NCI-H460 (cell line): ENCODE data around the gene ITSN2. TPM values are rescaled to one million over a fixed set of nuclear protein-coding genes. Genes with fewer than 3 reads are reported as not detected.

Experiments
- DNase-seq: peaks from one replicate; pipeline ENCODE4 v3.0.0-alpha.2; 2016; ENCODE audit warnings: low read depth; ENCODE audit errors: extremely low read depth
- total RNA-seq: library from RNA; depleted of rRNA; stranded (reverse); fragments of >200 nt; shearing (Covaris generic); gene quantifications from 2 replicates; pipeline ENCODE4 v1.2.3, GENCODE V29; 2014

ITSN2 gene
- total RNA-seq, 1 experiment from 2014 or later = 29.0 TPM

DNA sequence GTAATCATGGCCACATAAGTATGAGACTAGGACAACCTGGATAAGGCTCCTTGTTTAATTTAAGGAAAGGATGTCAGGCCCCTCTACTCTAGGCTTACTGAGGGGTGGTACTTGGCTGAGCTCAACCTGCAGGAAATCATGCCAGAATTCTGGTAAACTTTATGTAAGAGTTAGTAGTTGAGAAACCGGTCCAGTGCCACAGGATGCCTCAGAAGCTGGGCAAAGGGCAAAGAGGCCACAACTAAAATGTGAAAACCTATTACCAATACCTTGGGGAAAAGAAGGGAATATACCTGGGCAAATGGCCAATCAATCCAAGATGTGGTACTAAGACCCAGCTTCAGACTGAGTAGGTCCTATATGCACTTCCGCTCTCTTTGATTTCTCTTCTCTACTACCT is 86.7 kb downstream of the ITSN2 start:
- no peak for DNase-seq

GRCh38 chr2:24272907-24273306 is 87.4 kb downstream of the ITSN2 start:
- no peak for DNase-seq

- no peak for DNase-seq
Observed at GRCh38 chr2:24272161-24272802, 88.1 kb downstream of the ITSN2 start.

- peak; percentile 19 for DNase-seq
Observed at GRCh38 chr2:24269265-24269664, 91.1 kb downstream of the ITSN2 start.

DNA sequence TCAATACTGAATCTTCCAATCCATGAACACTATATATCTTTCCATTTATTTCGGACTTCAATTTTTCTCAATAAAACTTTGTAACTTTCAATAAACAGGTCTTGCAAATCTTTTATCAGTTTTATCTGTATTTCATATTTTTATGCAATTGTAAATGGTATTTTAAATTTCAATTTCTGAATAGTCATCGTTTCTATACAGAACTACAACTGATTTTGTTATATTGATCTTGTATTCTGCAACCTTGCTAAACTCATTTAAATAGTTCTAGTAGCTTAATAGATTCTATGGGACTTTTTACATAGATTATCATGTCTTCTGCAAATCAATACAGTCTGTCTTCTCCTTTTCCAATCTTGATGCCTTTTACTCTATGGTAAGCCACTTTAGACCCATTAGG is 95.1 kb downstream of the ITSN2 start:
- DNase-seq = no peak

DNA sequence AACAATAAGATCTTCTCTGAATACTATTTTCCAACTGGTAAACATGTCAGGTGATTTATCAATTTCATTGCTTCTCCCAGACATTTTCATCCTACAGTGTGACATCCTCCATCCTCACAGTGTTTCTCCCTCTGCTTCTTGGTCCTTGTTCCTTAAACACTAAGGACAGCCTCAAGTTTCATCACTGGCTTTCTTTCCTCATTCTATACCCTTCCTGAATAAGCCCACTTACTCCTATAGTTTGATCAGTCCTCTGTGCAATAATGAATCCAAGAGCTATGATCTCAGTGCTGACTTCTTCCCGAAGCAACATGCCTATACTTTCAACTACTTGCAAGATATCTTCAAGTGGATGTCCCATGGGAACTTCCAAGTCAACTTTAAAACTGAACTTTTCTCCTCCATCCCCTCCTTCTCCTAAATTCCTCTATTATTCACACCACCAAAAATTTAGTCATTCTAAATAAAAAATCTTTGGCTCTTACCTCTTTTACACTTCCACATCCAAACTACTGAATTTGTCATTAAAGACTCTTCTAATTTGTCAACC is 97.8 kb downstream of the ITSN2 start:
- DNase-seq = no peak

GRCh38 chr2:24261441-24261840 is 98.9 kb downstream of the ITSN2 start:
- no peak for DNase-seq

GRCh38 chr2:24259316-24259715 is 101.0 kb downstream of the ITSN2 start:
- no peak for DNase-seq

DNA sequence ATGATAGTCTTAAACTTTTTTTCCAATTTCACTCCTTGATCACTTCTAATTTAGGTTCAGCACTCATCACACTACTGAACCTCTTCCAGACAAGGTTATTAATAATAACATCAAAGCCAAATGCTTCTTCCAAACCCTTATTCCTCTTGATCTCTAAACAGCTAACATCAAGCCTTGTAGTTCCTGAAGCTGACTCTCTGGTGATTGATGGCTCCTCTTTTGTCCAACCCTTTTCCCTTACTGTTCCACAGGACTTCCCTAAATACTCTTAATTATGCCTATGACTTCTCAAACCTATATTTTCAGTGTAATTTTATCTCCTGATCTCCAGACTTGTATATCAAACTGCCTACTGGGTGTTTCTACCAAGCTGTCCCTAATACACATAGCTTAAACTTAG is 101.6 kb downstream of the ITSN2 start:
- DNase-seq = no peak

DNA sequence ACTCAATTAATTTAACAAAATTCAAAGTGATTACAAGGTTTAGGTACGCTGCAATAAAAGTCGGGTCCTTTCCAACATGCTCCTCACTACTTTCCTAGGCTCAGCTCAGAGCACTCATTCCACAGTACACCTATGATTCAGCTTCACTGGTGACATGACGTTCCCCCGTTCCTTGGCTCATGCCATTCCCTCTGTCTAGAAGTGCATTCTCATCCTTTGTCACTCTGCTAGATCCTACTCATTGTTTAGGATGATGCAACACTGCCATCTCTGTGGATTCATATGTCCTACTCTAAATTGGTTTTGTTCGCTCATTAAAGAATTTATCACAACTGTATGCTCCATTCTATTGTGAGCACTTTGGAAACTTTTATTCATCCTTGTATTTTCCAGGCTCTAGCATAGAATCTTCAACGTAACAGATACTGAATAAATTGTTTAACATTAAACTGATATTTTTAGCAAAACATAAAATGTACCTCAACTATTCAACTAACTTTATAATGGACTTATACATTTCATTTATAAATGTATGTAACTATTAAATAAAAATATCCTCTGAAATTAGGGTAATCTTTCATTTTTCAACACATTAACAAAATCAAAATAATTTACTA is 106.9 kb downstream of the ITSN2 start:
- DNase-seq = peak; percentile 64

GRCh38 chr2:24247592-24247991 is 112.7 kb downstream of the ITSN2 start:
- no peak for DNase-seq

GRCh38 chr2:24247164-24247563 is 113.2 kb downstream of the ITSN2 start:
- no peak for DNase-seq

- no peak for DNase-seq
Observed at GRCh38 chr2:24245986-24246776, 114.2 kb downstream of the ITSN2 start.

GRCh38 chr2:24241528-24241927 is 118.8 kb downstream of the ITSN2 start:
- DNase-seq = no peak

DNA sequence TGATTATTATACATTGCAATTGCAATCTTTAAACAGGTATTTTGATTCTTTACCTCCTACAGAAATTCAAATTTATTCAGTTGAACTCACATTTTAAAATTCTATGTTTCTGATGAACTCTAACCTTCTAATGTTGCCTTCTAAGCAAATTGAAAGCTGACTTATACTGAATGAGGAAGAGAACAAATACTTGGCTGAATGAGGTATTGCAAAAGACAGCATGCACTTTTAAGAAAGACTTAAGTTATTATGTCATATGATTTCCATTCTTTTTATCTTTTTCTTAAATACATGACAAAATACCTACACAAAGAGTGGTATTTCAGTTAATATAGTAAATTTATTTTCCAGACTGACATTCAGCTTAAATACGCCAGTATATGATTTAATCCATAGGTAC is 120.8 kb downstream of the ITSN2 start:
- DNase-seq = no peak

DNA sequence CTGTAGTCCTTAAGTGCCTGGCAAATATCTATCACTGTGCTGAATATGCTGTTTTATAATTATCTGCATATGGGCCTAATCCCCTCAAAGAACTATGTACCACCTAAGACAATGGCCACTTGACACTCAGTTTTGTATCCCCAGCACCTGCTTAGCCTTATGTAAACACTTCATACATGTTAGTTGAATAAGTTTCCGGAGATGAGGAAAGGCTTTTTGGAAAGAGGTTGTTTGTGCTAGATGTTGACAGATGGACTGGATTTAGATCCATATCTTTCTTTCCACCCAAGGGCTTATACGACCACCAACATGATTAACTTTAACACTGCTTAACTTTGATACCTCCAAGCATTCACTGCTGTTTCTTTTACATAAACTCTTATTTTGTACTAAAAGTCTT is 122.2 kb downstream of the ITSN2 start:
- no peak for DNase-seq

DNA sequence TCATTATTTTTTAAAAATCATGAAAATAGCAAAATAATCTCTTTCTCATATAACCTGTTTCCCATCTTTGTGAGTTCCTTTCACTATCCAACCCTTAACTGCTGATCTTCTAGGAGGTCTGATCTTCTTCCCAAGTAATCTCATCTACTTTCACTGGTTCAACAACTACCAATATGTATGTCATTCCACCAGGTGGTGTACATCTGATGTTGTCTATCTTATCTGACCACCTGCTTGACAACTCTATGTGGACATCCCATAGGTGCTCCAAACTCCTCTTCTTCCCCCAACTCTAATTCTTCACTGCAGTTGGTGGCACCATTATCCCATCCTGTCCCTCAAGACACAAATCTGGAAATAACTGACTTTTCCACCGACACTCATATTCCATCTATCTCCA is 123.0 kb downstream of the ITSN2 start:
- DNase-seq = no peak

- DNase-seq = no peak
Observed at GRCh38 chr2:24233321-24233720, 127.0 kb downstream of the ITSN2 start.

DNA sequence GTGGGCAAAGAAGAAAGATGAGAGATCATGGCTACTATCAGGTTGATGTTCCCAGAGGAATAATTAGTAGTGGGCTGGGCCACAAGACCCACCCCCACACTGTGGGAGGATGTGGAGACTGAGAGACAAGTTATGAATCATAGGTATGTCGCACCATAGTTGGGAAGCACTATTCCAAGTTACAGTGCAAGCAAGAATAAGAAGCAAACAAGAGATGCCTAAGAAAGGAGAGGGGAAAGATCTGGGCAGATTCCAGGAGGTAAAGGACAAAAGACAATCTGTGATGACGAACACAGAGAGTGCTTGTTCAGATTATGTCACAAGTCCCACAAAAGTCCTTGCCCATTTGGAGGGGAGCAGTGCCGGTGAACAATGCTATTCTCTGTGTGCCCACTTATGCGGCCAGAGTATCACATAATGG is 128.9 kb downstream of the ITSN2 start:
- DNase-seq = no peak

- DNase-seq = peak; percentile 35
Observed at GRCh38 chr2:24228470-24228869, 131.9 kb downstream of the ITSN2 start.

- no peak for DNase-seq
Observed at GRCh38 chr2:24225499-24226242, 134.7 kb downstream of the ITSN2 start.
